ENCODE data around the gene SLC18A3. TPM values are rescaled to one million over a fixed set of nuclear protein-coding genes. Genes with fewer than 3 reads are reported as not detected.

Gene SLC18A3
- total RNA-seq, 1 donor from 2014 or later = 1.6 TPM

DNA sequence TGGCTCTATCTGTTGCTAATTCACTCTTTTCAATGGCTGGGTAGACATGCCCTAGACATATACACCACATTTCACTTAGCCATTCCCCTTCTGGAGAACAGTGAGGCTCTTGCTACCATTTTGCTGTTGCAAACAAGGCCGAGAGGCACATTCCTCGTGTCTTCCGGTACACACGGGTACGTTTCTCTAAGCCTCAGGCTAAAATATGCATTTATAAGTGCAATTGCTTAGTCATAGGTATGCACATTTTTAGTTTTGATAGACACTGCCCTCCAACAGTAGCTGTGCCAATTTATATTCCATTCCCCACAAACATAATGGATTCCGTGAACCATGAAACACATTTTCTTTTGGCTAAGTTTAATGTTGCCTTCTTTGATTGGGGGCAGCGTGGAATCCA, 16.9 kb downstream of the SLC18A3 start:
- Mint-ChIP-seq H3K9me3 (no peaks in the 10 kb centered on the region), H3K27ac (no peak overlapping the region), H3K4me1 (ENCODE audit: unreplicated experiment) (no peaks in the 10 kb centered on the region), H3K36me3 (no peaks in the 10 kb centered on the region), H3K4me3 (no peak overlapping the region), H3K27me3 (peaks cover 38% of the 10 kb centered on the region)
- no peak for DNase-seq (ENCODE audit: extremely low spot score, unreplicated experiment)
- TF ChIP-seq, protein P1, sequence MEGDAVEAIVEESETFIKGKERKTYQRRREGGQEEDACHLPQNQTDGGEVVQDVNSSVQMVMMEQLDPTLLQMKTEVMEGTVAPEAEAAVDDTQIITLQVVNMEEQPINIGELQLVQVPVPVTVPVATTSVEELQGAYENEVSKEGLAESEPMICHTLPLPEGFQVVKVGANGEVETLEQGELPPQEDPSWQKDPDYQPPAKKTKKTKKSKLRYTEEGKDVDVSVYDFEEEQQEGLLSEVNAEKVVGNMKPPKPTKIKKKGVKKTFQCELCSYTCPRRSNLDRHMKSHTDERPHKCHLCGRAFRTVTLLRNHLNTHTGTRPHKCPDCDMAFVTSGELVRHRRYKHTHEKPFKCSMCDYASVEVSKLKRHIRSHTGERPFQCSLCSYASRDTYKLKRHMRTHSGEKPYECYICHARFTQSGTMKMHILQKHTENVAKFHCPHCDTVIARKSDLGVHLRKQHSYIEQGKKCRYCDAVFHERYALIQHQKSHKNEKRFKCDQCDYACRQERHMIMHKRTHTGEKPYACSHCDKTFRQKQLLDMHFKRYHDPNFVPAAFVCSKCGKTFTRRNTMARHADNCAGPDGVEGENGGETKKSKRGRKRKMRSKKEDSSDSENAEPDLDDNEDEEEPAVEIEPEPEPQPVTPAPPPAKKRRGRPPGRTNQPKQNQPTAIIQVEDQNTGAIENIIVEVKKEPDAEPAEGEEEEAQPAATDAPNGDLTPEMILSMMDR (conservative IDR thresholded peaks at IDR 0.05) = no peak

DNA sequence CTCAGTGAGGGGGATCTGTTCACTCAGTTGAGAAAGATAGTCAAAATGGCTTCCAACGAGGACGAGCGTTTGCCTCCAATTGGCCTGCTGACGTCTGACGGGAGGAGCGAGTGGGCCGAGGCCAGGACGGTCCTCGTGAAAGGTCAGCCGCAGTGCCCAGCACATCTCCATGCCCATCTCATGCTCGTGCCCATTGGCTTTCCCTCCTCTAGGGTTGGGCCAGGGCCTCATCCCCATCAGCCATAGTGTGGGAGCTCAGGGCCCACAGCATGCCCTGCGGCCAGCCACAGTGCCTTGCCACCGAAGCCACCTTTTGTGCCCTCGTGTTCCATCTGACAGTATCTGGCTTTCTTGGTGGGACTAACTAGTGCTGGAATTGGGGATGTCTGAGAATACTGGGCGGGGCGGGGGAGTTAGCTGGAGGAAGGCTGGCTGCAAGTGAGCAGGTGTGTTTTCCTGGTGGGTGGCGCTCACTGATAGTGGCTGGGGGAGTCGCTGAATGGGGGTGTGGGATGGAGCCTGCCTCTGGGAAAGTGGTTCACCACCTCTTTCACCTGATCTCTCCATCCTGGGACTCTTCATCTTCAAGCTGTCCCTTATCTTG, 17.6 kb downstream of the SLC18A3 start:
- Mint-ChIP-seq H3K4me3 (no peak overlapping the region), H3K27ac (no peak overlapping the region), H3K4me1 (ENCODE audit: unreplicated experiment) (no peaks in the 10 kb centered on the region), H3K9me3 (no peaks in the 10 kb centered on the region), H3K27me3 (peaks cover 32% of the 10 kb centered on the region), H3K36me3 (no peaks in the 10 kb centered on the region)
- TF ChIP-seq, protein P1 (conservative IDR thresholded peaks at IDR 0.05) = no peak
- DNase-seq (ENCODE audit: extremely low spot score, unreplicated experiment) = no peak

DNA sequence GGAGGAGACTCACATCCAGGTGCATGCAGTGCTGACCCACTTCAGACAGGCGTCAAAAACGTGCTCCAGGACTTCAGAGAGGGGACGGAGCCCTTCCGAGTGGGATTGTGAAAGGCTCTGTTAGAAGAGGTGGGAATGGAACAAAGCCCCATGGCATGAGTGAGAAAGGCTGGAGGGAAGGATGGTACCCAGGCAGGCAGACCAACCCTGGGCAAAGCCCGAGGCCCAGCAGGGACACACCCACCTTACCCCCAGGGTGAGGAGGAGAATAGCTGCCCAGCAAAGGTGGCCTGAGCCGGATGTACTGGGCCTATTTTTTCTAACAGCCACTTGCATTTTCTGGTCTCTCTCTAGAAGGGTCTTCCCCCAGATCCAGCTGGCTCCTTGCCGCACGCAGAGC, 18.5 kb downstream of the SLC18A3 start:
- Mint-ChIP-seq H3K4me3 (no peak overlapping the region), H3K4me1 (ENCODE audit: unreplicated experiment) (no peaks in the 10 kb centered on the region), H3K27ac (no peak overlapping the region), H3K36me3 (no peaks in the 10 kb centered on the region), H3K27me3 (peaks cover 29% of the 10 kb centered on the region), H3K9me3 (no peaks in the 10 kb centered on the region)
- no peak for DNase-seq (ENCODE audit: extremely low spot score, unreplicated experiment)
- TF ChIP-seq, protein P1 (conservative IDR thresholded peaks at IDR 0.05) = no peak

DNA sequence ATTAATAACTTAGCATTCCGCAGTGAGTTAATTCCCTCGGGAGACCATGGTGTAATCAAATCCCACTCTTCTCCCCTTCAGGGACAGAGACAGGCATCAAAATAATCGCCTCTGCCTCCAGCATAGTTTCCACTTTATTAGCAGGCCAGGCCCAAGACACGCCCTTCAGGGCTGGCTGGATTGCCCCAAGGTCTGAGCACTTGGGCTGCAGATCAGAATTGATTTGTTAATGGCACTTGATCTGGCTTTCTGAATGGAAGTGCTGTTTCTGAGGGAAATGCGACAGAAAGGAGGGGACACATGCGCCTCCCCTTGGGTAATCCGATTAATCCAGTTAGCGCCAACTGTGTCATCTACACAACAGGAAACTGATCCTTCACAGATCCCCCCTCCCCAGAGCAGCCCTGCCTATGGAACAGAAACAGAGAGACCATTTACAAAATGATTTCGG, 19.3 kb downstream of the SLC18A3 start:
- no peak for DNase-seq (ENCODE audit: extremely low spot score, unreplicated experiment)
- H3K4me1 Mint-ChIP-seq (ENCODE audit: unreplicated experiment) = no peaks in the 10 kb centered on the region
- H3K36me3 Mint-ChIP-seq = no peaks in the 10 kb centered on the region

DNA sequence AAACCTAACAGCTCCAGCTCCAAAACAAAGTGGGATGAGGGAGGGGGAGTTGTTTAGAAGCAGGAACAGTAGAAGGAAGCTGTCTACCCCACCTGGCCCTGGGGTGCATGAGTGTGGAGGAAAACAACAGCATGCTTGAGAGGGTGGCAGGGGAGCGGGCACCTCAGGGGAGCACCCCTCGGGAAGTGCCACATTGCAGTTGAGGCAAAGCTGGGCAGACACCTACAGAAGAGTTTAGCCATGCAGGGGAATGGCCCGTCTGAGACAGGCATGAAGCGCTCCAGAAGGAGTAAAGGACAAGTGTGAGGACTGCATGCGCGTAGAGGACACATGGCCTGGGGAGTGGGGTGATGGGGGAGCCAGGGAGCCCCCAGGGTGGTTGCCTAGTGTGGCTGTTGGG, 21.9 kb downstream of the SLC18A3 start:
- H3K9me3 Mint-ChIP-seq = no peaks in the 10 kb centered on the region
- TF ChIP-seq, protein P1 (conservative IDR thresholded peaks at IDR 0.05) = no peak
- no peaks in the 10 kb centered on the region for H3K36me3 Mint-ChIP-seq
- no peak overlapping the region for H3K27ac Mint-ChIP-seq
- H3K4me3 Mint-ChIP-seq = no peak overlapping the region
- H3K27me3 Mint-ChIP-seq = peaks cover 28% of the 10 kb centered on the region
- DNase-seq (ENCODE audit: extremely low spot score, unreplicated experiment) = no peak
- no peaks in the 10 kb centered on the region for H3K4me1 Mint-ChIP-seq (ENCODE audit: unreplicated experiment)

More for the DNA sequence above, 19.3 kb downstream of the SLC18A3 start:
- TF ChIP-seq, protein P1 (conservative IDR thresholded peaks at IDR 0.05) = no peak
- no peak overlapping the region for H3K27ac Mint-ChIP-seq
- H3K27me3 Mint-ChIP-seq = peaks cover 24% of the 10 kb centered on the region
- H3K4me3 Mint-ChIP-seq = no peak overlapping the region
- no peaks in the 10 kb centered on the region for H3K9me3 Mint-ChIP-seq
